B cell (primary cell): Measurements from ENCODE around the gene DYRK1A.

Source experiments
- CTCF ChIP-seq: fragments of 200-600 bp; IDR thresholded peaks from one replicate; pipeline ENCODE4 v1.8.0; 2022; ENCODE audit warnings: antibody characterized with exemption, mild to moderate bottlenecking
- EZH2 ChIP-seq: IDR thresholded peaks from 2 replicates; pipeline ENCODE4 v1.6.1; 2012; ENCODE audit warnings: borderline replicate concordance, low read depth, mild to moderate bottlenecking, moderate library complexity, low read length; ENCODE audit not compliant: insufficient read depth, poor library complexity, severe bottlenecking

DNA sequence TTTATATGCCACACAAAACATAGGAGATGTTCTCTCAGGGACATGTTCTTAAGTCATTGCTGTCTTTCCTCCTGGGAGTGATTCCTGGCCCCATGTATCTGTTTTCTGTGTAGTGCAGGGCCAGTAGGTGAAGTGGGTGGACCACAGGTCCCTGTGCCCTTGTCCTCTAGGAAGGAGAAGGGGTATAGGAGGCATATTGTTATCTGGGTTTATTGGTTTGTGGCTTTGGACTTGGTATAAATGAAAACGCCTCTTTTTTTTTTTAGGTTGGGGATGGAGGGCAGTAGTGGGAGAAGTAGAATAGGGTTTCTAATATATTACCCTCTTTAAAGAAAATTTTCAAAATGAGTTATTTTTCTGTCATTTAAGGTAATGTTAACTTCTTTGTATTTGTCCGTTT lies 29.4 kb downstream of the DYRK1A start:
- TF ChIP-seq CTCF = no peak
- no peak for TF ChIP-seq EZH2
